Measurements from ENCODE around the gene IGFLR1. TPM values are rescaled to one million over a fixed set of nuclear protein-coding genes. Genes with fewer than 3 reads are reported as not detected.

IGFLR1 gene
- total RNA-seq, 2 donors from 2014 or later = 1.8 to 6.4 TPM

GRCh38 chr19:35738887-35739229 lies 3.4 kb downstream of the IGFLR1 start:
- no peak overlapping the region for H3K4me3 ChIP-seq
- no peaks in the 10 kb centered on the region for H3K9me3 ChIP-seq
- peaks cover 0 to 19% of the 10 kb centered on the region in 2 donors for H3K4me1 ChIP-seq
- no peak overlapping the region for H3K27ac ChIP-seq
- DNase-seq (ENCODE audit: low spot score) = no peak
- no peak for TF ChIP-seq CTCF (IDR thresholded peaks at IDR 0.05)
- H3K27me3 ChIP-seq = no peaks in the 10 kb centered on the region
- peaks cover 38% of the 10 kb centered on the region for H3K36me3 ChIP-seq

- no peak for TF ChIP-seq CTCF (IDR thresholded peaks at IDR 0.05)
- no peak overlapping the region for H3K4me3 ChIP-seq
- H3K4me1 ChIP-seq = peaks cover 0 to 18% of the 10 kb centered on the region in 2 donors
- no peak overlapping the region for H3K27ac ChIP-seq
- peaks cover 38% of the 10 kb centered on the region for H3K36me3 ChIP-seq
- no peaks in the 10 kb centered on the region for H3K9me3 ChIP-seq
- H3K27me3 ChIP-seq = no peaks in the 10 kb centered on the region
- no peak for DNase-seq (ENCODE audit: low spot score)
Measured at GRCh38 chr19:35738021-35738886, 4.0 kb downstream of the IGFLR1 start.

DNA sequence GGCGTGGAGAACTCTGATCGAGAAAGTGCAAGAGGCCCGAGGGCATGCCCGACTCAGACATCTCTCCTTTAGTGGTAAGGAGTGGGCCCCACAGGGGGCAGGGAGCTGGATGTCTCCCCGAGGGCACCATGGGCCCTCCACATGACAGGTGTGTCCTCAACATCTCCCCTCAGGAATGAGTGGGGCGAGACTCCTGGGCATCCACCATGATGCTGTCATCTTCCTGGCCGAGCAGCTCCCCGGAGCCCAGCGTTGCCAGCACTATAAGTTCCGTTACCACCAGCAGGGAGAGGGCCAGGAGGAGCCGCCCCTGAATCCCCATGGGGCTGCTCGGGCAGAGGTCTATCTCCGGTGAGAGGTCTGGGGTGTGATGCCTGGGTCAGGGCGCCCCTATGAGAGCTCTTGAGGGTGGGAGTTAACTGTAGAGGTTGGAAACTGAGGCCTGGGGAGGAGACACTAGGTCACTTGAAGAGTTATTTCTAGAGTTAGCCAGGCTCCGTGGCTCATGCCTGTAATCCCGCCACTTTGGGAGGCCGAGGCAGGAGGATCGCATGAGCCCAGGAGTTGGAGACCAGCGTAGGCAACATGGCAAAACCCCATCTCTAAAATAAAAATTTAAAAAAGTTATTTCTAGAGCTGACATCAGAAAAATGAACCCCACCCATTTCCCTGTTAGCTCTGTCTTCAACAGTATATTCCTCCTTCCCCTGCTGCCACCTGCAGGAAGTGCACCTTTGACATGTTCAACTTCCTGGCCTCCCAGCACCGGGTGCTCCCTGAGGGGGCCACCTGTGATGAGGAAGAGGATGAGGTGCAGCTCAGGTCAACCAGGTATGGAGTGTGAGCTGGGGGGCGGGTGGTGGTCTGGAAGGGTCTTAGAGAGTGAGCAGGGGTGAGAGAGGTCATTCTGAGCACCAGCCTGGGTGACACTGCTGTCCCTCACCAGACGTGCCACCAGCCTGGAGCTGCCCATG lies 5.1 kb downstream of the IGFLR1 start:
- TF ChIP-seq CTCF (IDR thresholded peaks at IDR 0.05) = no peak
- no peak overlapping the region for H3K27ac ChIP-seq
- H3K27me3 ChIP-seq = no peaks in the 10 kb centered on the region
- no peaks in the 10 kb centered on the region for H3K9me3 ChIP-seq
- peaks cover 47% of the 10 kb centered on the region for H3K36me3 ChIP-seq
- H3K4me1 ChIP-seq = peaks cover 0 to 18% of the 10 kb centered on the region in 2 donors
- DNase-seq (ENCODE audit: low spot score) = no peak
- no peak overlapping the region for H3K4me3 ChIP-seq

GRCh38 chr19:35734889-35735288 lies 7.4 kb downstream of the IGFLR1 start:
- Histone ChIP-seq H3K9me3 (no peaks in the 10 kb centered on the region), H3K27me3 (no peaks in the 10 kb centered on the region), H3K36me3 (peaks cover 70% of the 10 kb centered on the region), H3K4me1 (peaks cover 0 to 6% of the 10 kb centered on the region in 2 donors), H3K27ac (no peak overlapping the region), H3K4me3 (no peak overlapping the region)
- no peak for TF ChIP-seq CTCF (IDR thresholded peaks at IDR 0.05)
- no peak for DNase-seq (ENCODE audit: low spot score)

- Histone ChIP-seq H3K4me1 (peaks cover 0 to under 1% of the 10 kb centered on the region in 2 donors), H3K9me3 (no peaks in the 10 kb centered on the region), H3K4me3 (no peak overlapping the region), H3K27me3 (no peaks in the 10 kb centered on the region), H3K27ac (no peak overlapping the region), H3K36me3 (peaks cover 76% of the 10 kb centered on the region)
- TF ChIP-seq CTCF (IDR thresholded peaks at IDR 0.05) = no peak
- DNase-seq (ENCODE audit: low spot score) = no peak
Measured at GRCh38 chr19:35734273-35734672, 8.0 kb downstream of the IGFLR1 start.

Measured in right atrium auricular region (tissue), 2 donors.